Lower leg skin (tissue), 4 donors: Measurements from ENCODE around the gene RASA1. TPM values are rescaled to one million over a fixed set of nuclear protein-coding genes. Genes with fewer than 3 reads are reported as not detected.

ENCODE experiments used
- DNase-seq, 2 donors: peaks; one replicate each; pipeline ENCODE4 v3.0.0-alpha.2; 2019; ENCODE audit warnings: low spot score in 2 of 2
- H3K4me3 ChIP-seq: fragments of 200-600 bp; sonication (generic); 2 replicates; pipeline ENCODE4 v1.5.1; 2017; ENCODE audit warnings: mild to moderate bottlenecking, low read depth; ENCODE audit not compliant: poor library complexity, severe bottlenecking
- POLR2A ChIP-seq, 2 donors: fragments of 450-650 bp; IDR thresholded peaks; one replicate each; pipeline ENCODE4 v1.6.1; 2016 to 2017; ENCODE audit warnings: antibody characterized with exemption in 2 of 2, mild to moderate bottlenecking in 1 of 2, moderate library complexity in 1 of 2
- WGBS, 2 donors: methylation state at CpG; one replicate each; pipeline ENCODE4 v1.1.5; 2018; 5-methylcytosine and 5-hydroxymethylcytosine counted together
- intact Hi-C: fragments of 100-400 bp; cut with DNase I; formaldehyde crosslinking; loops from one replicate; pipeline ENCODE4 v1.15.0; 2023; ENCODE audit warnings: low total_unique reads
- total RNA-seq, 4 donors: library from RNA; depleted of rRNA; stranded (reverse); fragments of >200 nt; gene quantifications; one replicate each; pipeline ENCODE4 v1.1.0, GENCODE V29; 2016
- TF ChIP-seq, protein P1 (sequence below), 3 donors: fragments of 450-650 bp; IDR thresholded peaks; one replicate each; pipeline ENCODE4 v1.5.1; 2016; ENCODE audit warnings: antibody characterized with exemption in 3 of 3, mild to moderate bottlenecking in 3 of 3, moderate library complexity in 2 of 3

Gene RASA1
- total RNA-seq, 4 donors from 2014 or later: 25.8 to 29.7 (median 28.1) TPM

GRCh38 chr5:87399720-87400119 is 132.0 kb downstream of the RASA1 start:
- TF ChIP-seq, protein P1, sequence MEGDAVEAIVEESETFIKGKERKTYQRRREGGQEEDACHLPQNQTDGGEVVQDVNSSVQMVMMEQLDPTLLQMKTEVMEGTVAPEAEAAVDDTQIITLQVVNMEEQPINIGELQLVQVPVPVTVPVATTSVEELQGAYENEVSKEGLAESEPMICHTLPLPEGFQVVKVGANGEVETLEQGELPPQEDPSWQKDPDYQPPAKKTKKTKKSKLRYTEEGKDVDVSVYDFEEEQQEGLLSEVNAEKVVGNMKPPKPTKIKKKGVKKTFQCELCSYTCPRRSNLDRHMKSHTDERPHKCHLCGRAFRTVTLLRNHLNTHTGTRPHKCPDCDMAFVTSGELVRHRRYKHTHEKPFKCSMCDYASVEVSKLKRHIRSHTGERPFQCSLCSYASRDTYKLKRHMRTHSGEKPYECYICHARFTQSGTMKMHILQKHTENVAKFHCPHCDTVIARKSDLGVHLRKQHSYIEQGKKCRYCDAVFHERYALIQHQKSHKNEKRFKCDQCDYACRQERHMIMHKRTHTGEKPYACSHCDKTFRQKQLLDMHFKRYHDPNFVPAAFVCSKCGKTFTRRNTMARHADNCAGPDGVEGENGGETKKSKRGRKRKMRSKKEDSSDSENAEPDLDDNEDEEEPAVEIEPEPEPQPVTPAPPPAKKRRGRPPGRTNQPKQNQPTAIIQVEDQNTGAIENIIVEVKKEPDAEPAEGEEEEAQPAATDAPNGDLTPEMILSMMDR (IDR thresholded peaks at IDR 0.05): no peak
- no peak for TF ChIP-seq POLR2A (IDR thresholded peaks at IDR 0.05)
- no peak overlapping the region for H3K4me3 ChIP-seq
- intact Hi-C loops: no loop called here
- DNase-seq: no peak
- WGBS, 2 donors: 62 to 75% methylated on average over 2 of the region's 2 CpGs

DNA sequence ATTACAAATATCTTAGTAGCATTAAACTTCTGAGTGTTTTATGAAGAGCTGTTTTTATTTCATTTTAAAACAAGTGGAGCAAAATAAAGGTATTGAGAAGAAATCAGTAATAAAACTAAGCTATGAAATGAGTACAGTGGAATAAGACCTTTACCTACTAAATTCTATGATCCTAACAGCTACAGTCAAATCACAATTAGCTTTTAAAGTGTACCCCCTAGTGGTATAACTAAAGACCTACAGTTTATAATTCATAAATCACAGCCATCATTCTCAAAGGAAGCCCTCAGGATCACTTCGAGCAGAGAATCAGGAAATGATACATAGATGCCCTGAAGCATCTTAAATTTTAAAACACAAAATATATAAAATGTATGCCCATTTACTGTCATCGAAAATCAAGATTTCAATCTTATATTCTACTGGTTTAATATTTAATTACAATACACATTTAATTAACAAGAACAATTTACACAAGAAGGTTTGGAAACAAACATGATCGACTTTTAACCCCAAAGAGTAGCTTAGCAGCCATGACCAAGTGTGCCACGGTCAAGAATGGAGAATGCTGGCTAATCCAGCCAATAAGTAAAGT is 132.7 kb downstream of the RASA1 start:
- TF ChIP-seq, protein P1 (IDR thresholded peaks at IDR 0.05): no peak
- no peak for TF ChIP-seq POLR2A (IDR thresholded peaks at IDR 0.05)
- no peak overlapping the region for H3K4me3 ChIP-seq
- intact Hi-C loops: no loop called here
- no peak for DNase-seq
- 59 to 65% methylated on average over 4 of the region's 4 CpGs for WGBS, 2 donors

GRCh38 chr5:87401626-87402025 is 133.9 kb downstream of the RASA1 start:
- no peak overlapping the region for H3K4me3 ChIP-seq
- no peak for DNase-seq
- TF ChIP-seq, protein P1 (IDR thresholded peaks at IDR 0.05): no peak
- TF ChIP-seq POLR2A (IDR thresholded peaks at IDR 0.05): no peak
- intact Hi-C loops: no loop called here

GRCh38 chr5:87403409-87403808 is 135.7 kb downstream of the RASA1 start:
- TF ChIP-seq POLR2A (IDR thresholded peaks at IDR 0.05): no peak
- TF ChIP-seq, protein P1 (IDR thresholded peaks at IDR 0.05): no peak
- intact Hi-C loops: no loop called here
- DNase-seq: no peak
- 89 to 90% methylated on average over 3 of the region's 3 CpGs for WGBS, 2 donors
- H3K4me3 ChIP-seq: no peak overlapping the region

DNA sequence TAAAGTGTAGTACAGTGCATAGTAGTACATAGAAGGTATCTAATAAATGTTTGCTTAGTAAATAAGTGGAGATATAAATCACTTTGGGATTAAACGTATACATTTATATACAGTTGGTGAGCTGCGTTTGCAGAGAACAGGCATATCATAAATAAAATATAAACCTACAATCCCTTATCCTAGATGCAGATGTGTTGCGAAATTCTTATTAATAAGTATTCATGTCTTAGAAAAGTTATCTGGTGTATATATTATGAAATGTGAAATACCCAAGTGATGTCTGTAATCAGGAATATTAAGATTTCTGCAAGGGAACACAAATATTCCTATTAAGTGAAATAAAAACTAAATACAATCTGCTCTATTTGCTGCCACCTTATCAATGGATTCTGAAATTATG is 136.2 kb downstream of the RASA1 start:
- intact Hi-C loops: no loop called here
- no peak overlapping the region for H3K4me3 ChIP-seq
- TF ChIP-seq, protein P1 (IDR thresholded peaks at IDR 0.05): no peak
- no peak for TF ChIP-seq POLR2A (IDR thresholded peaks at IDR 0.05)
- no peak for DNase-seq
- WGBS, 2 donors: 94 to 97% methylated on average over 3 of the region's 3 CpGs

DNA sequence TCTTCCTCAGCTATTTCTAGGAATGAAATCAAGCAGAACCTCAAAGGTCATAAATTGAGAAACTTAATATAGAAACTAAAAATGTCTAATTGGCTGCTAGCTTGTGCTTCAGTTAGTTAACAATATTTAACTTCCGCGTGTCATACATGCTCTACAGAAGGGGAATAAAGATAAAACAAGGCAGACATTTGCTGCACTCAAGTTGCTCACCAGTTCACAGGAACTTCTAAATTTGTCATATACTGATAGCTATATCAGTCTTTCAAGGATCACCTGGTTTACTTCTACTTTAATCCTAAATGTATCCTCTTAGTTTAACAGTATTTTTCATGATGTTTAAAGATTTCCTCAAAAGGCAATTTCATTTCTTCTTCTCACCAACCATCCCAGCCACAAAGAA is 136.7 kb downstream of the RASA1 start:
- intact Hi-C loops: no loop called here
- TF ChIP-seq POLR2A (IDR thresholded peaks at IDR 0.05): no peak
- TF ChIP-seq, protein P1 (IDR thresholded peaks at IDR 0.05): no peak
- no peak overlapping the region for H3K4me3 ChIP-seq
- 93 to 95% methylated on average over 2 of the region's 2 CpGs for WGBS, 2 donors
- DNase-seq: no peak
